PC-3 (cell line): ENCODE results near the gene TRAPPC2L. TPM values are rescaled to one million over a fixed set of nuclear protein-coding genes. Genes with fewer than 3 reads are reported as not detected.

ENCODE experiments used
- ATAC-seq: fragments of 200-7000 bp; cut with Tn5 transposase; 2 replicates; pipeline ENCODE4 v1.9.1; 2020; ENCODE audit warnings: mild to moderate bottlenecking, moderate library complexity
- BruUV-seq: library from RNA; stranded (reverse); fragments of 400-500 nt; replicated peaks from 2 replicates; lab custom pipeline; 2021; lab: Mats Ljungman, UMichigan
- CTCF ChIA-PET: fragments of 300-600 bp; sonication (Branson Sonifier 250); formaldehyde crosslinking; loops from one replicate; lab custom pipeline; 2022; ENCODE audit warnings: antibody characterized with exemption; lab: Charles Lee
- POLR2A ChIA-PET: fragments of 300-600 bp; sonication (Branson Sonifier 250); formaldehyde crosslinking; loops from one replicate; lab custom pipeline; 2022; ENCODE audit warnings: antibody characterized with exemption; ENCODE audit not compliant: unreplicated experiment; lab: Charles Lee
- DNase-seq: peaks from one replicate; pipeline ENCODE4 v3.0.0-alpha.2; 2015
- H2AFZ ChIP-seq: fragments of 300-600 bp; sonication (generic); 2 replicates; pipeline ENCODE4 v1.6.0; 2016; ENCODE audit warnings: antibody characterized with exemption, low read length
- H3F3A ChIP-seq: fragments of 300-600 bp; sonication (generic); one replicate; pipeline ENCODE4 v1.6.0; 2017; ENCODE audit warnings: antibody characterized with exemption, low read length, control low read depth, mild to moderate bottlenecking; ENCODE audit not compliant: unreplicated experiment
- H3K27ac ChIP-seq: fragments of 300-600 bp; sonication (generic); 2 replicates; pipeline ENCODE4 v1.5.1; 2016; ENCODE audit warnings: mild to moderate bottlenecking, low read length
- H3K27me3 ChIP-seq: fragments of 300-600 bp; sonication (generic); 2 replicates; pipeline ENCODE4 v1.6.1; 2016; ENCODE audit warnings: low read length, mixed read lengths
- H3K36me3 ChIP-seq: fragments of 300-600 bp; sonication (generic); 2 replicates; pipeline ENCODE4 v1.6.1; 2016; ENCODE audit warnings: low read depth, mixed run types, low read length, mixed read lengths
- H3K4me1 ChIP-seq: fragments of 300-600 bp; sonication (generic); 2 replicates; pipeline ENCODE4 v1.5.1; 2016; ENCODE audit warnings: low read length; ENCODE audit not compliant: insufficient read depth
- H3K4me2 ChIP-seq: fragments of 300-600 bp; sonication (generic); 2 replicates; pipeline ENCODE4 v1.6.0; 2016; ENCODE audit warnings: low read length
- H3K4me3 ChIP-seq: fragments of 300-600 bp; sonication (generic); 2 replicates; pipeline ENCODE4 v1.5.1; 2016; ENCODE audit warnings: mild to moderate bottlenecking, low read length, mixed read lengths
- H3K79me2 ChIP-seq: fragments of 300-600 bp; sonication (generic); 2 replicates; pipeline ENCODE4 v1.6.1; 2017; ENCODE audit warnings: low read length, mixed read lengths
- H3K9ac ChIP-seq: fragments of 300-600 bp; sonication (generic); 2 replicates; pipeline ENCODE4 v1.6.0; 2016; ENCODE audit warnings: mild to moderate bottlenecking, low read length
- H3K9me2 ChIP-seq: fragments of 300-600 bp; sonication (generic); replicated peaks from 2 replicates; pipeline ENCODE4 v1.6.1; 2016; ENCODE audit warnings: mixed run types, low read length, mixed read lengths
- H3K9me3 ChIP-seq: fragments of 300-600 bp; sonication (generic); 2 replicates; pipeline ENCODE4 v1.6.1; 2016; ENCODE audit warnings: low read length, mixed read lengths
- H4K20me1 ChIP-seq: fragments of 300-600 bp; sonication (generic); 2 replicates; pipeline ENCODE4 v1.6.1; 2016; ENCODE audit warnings: low read length, mixed read lengths
- CTCF ChIP-seq: fragments of 300-600 bp; sonication (generic); conservative IDR thresholded peaks from 2 replicates; pipeline ENCODE4 v1.5.1; 2017; ENCODE audit warnings: antibody characterized with exemption, low read depth, mild to moderate bottlenecking, low read length
- EZH2 ChIP-seq: fragments of 300-600 bp; sonication (generic); IDR thresholded peaks from one replicate; pipeline ENCODE4 v1.6.1; 2017; ENCODE audit warnings: antibody characterized with exemption, mild to moderate bottlenecking, low read length; ENCODE audit not compliant: unreplicated experiment
- EZH2phosphoT487 ChIP-seq: fragments of 300-600 bp; sonication (generic); IDR thresholded peaks from 2 replicates; pipeline ENCODE4 v1.6.1; 2018; ENCODE audit warnings: mild to moderate bottlenecking, antibody characterized with exemption, low read length, borderline replicate concordance
- intact Hi-C: fragments of 100-400 bp; cut with micrococcal nuclease; formaldehyde crosslinking; loops from 2 replicates; pipeline ENCODE4 v1.9.0; 2023
- total RNA-seq: library from RNA; depleted of rRNA; stranded (reverse); fragments of >200 nt; gene quantifications from 2 replicates; pipeline ENCODE4 v1.2.3, GENCODE V29; 2014

TRAPPC2L gene
- total RNA-seq, 1 experiment from 2014 or later, result 77.5 TPM

GRCh38 chr16:88857728-88858339 is 907 bp downstream of the TRAPPC2L start:
- Histone ChIP-seq H3K9me2 (no peaks in the 10 kb centered on the region), H3K4me1 (0 out of 2 replicates have a peak, but pooled peaks cover 6% of the 10 kb centered on the region), H2AFZ (peak overlapping the region; percentile 95), H3K36me3 (no peaks in the 10 kb centered on the region), H3K4me3 (peak overlapping the region; percentile 99), H3K79me2 (peaks cover 25% of the 10 kb centered on the region), H3K4me2 (peak overlapping the region; percentile 99), H3K27me3 (no peaks in the 10 kb centered on the region), H4K20me1 (no peaks in the 10 kb centered on the region), H3F3A (no peaks in the 10 kb centered on the region), H3K9me3 (no peaks in the 10 kb centered on the region), H3K9ac (peak overlapping the region; percentile 94), H3K27ac (peak overlapping the region; percentile 37)
- CTCF ChIA-PET, result interaction anchor here (0.6 to 1.9 kb wide), 6 partner anchors 45 to 304 kb away, joined by 3 to 9 read pairs (median 4); partner anchors contain the start of gene APRT
- DNase-seq (peak; percentile 67), ATAC-seq (peak; percentile 74)
- TF ChIP-seq CTCF (peak; percentile 76), EZH2 (no peak)
- intact Hi-C loops, result no loop called here
- TSS peak; percentile 43 for BruUV-seq
- POLR2A ChIA-PET, result no interaction called here

- BruUV-seq, result no TSS peak
- H3K9me2 ChIP-seq, result no peaks in the 10 kb centered on the region
- no peak overlapping the region for H3K27ac ChIP-seq
- ChIA-PET POLR2A (no interaction called here), CTCF (no interaction called here)
- no peaks in the 10 kb centered on the region for H3F3A ChIP-seq
- H3K4me2 ChIP-seq, result no peak overlapping the region
- peaks cover 25% of the 10 kb centered on the region for H3K79me2 ChIP-seq
- H3K9me3 ChIP-seq, result no peaks in the 10 kb centered on the region
- H4K20me1 ChIP-seq, result no peaks in the 10 kb centered on the region
- intact Hi-C loops, result no loop called here
- no peak overlapping the region for H3K9ac ChIP-seq
- no peaks in the 10 kb centered on the region for H3K36me3 ChIP-seq
- ATAC-seq (no peak), DNase-seq (no peak)
- TF ChIP-seq CTCF, result no peak
- no peak for TF ChIP-seq EZH2
- no peak for TF ChIP-seq EZH2phosphoT487
- H3K4me1 ChIP-seq, result 0 out of 2 replicates have a peak, but pooled peaks cover 6% of the 10 kb centered on the region
- H3K27me3 ChIP-seq, result no peaks in the 10 kb centered on the region
- no peak overlapping the region for H2AFZ ChIP-seq
- H3K4me3 ChIP-seq, result no peak overlapping the region
Observed at GRCh38 chr16:88859381-88860091, 2.6 kb downstream of the TRAPPC2L start.

- Histone ChIP-seq H3K36me3 (no peaks in the 10 kb centered on the region), H3K9me2 (no peaks in the 10 kb centered on the region), H4K20me1 (no peaks in the 10 kb centered on the region), H3K4me1 (0 out of 2 replicates have a peak, but pooled peaks cover 6% of the 10 kb centered on the region), H3K4me3 (no peak overlapping the region), H3F3A (no peaks in the 10 kb centered on the region), H3K79me2 (peaks cover 18% of the 10 kb centered on the region), H3K27ac (no peak overlapping the region), H3K27me3 (no peaks in the 10 kb centered on the region), H3K9ac (no peak overlapping the region), H2AFZ (no peak overlapping the region), H3K4me2 (no peak overlapping the region), H3K9me3 (no peaks in the 10 kb centered on the region)
- ATAC-seq (no peak), DNase-seq (no peak)
- intact Hi-C loops, result no loop called here
- POLR2A ChIA-PET, result no interaction called here
- BruUV-seq, result no TSS peak
- CTCF ChIA-PET, result no interaction called here
- TF ChIP-seq CTCF (no peak), EZH2 (no peak), EZH2phosphoT487 (no peak)
Observed at GRCh38 chr16:88861359-88861758, 4.4 kb downstream of the TRAPPC2L start.
